GM20000 (cell line): ENCODE measurements around the gene GCSAML.

Experiments
- DNase-seq: peaks from one replicate; pipeline ENCODE4 v3.0.0; 2012; ENCODE audit warnings: low spot score
- CTCF ChIP-seq: IDR thresholded peaks from 2 replicates; pipeline ENCODE4 v1.5.1; 2012; ENCODE audit warnings: mild to moderate bottlenecking, control low read depth; ENCODE audit errors: extremely low read depth, missing control alignments

Gene GCSAML

GRCh38 chr1:247613405-247613804 is 64.5 kb downstream of the GCSAML start:
- no peak for TF ChIP-seq CTCF

GRCh38 chr1:247614625-247615024 is 65.7 kb downstream of the GCSAML start:
- TF ChIP-seq CTCF = no peak
- DNase-seq = no peak

More at GRCh38 chr1:247613405-247613804, 64.5 kb downstream of the GCSAML start:
- DNase-seq = no peak
